HG03460 (cell line): Measurements from ENCODE around the gene ZMYND19.
"Not testable (repeated sequence)": the region's sequence is repeated elsewhere in the genome, so short reads cannot be mapped to it uniquely, and the experiment has no call there.

Experiments used
- ATAC-seq: cut with Tn5 transposase; IDR thresholded peaks from one replicate; pipeline ENCODE4 v1.9.1; 2021; ENCODE audit not compliant: unreplicated experiment

ZMYND19 gene

DNA sequence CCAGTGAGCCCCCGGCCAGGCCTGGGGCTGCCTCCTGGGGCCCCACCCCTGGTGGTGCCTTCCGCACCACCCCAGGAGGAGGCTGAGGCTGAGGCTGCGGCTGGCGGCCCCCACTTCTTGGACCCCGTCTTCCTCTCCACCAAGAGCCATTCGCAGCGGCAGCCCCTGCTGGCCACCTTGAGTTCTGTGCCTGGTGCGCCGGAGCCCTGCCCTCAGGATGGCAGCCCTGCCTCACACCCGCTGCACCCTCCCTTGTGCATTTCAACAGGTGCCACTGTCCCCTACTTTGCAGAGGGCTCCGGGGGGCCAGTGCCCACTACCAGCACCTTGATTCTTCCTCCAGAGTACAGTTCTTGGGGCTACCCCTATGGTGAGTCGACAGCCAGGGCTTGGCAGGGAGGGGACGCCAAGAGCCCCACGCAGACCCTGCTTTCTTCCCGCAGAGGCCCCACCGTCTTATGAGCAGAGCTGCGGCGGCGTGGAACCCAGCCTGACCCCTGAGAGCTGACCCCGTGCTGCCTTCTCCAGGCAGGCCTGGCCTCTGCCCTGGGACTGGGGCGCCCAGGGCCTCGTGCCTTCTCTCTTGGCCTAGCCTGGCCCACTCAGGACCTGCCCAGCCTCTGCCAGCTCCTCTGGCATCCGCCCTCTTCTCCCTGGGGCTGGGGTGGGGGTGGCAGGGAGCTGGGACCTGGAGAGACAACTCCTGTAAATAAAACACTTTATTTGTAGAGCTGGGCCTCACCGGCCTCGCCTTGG lies 24.5 kb upstream of the ZMYND19 start:
- ATAC-seq: no peak

DNA sequence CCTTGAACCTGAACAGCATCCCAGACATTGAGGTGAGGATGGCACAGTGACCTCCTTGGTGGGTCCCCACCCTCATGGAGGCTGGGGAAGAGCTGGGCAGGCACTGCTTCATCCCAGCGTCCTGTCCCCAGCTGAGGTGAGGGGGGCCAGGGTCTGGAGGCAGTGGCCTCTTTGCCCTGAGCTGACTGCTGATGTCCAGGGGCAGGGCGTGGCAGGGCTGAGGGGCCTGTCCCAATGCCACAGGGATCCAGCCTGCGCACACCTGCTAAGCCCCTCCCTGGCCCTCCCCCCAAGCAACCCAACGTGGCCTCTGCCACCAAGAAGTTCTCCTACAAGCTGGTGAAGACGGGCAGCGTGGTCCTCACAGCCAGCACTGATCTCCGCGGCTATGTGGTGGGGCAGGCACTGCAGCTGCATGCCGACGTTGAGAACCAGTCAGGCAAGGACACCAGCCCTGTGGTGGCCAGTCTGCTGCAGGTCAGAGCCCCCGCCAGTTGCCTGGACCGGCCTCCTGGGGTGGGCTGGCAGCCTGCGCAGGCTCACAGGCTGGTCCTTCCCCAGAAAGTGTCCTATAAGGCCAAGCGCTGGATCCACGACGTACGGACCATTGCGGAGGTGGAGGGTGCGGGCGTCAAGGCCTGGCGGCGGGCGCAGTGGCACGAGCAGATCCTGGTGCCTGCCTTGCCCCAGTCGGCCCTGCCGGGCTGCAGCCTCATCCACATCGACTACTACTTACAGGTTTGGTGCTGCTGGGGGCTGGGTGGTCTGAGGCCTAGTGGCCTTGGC lies 23.6 kb upstream of the ZMYND19 start:
- no peak for ATAC-seq

DNA sequence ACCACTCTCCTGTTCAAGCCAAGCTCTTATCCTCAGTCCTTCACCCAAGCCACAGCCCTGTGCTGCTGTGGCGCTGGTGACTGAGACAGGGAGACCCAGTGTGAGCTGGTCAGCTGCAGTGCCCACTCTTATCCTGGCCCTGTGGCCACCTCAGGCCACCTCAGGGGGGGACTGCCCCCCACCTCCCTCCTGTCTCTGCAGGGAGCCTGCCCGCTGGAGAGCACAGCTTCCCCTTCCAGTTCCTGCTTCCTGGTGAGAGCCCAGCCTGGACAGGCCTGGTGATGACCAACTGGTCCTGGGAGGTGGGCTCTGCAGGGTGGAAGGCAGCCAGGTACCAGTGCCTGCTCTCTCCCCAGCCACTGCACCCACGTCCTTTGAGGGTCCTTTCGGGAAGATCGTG lies 22.9 kb upstream of the ZMYND19 start:
- ATAC-seq: no peak

DNA sequence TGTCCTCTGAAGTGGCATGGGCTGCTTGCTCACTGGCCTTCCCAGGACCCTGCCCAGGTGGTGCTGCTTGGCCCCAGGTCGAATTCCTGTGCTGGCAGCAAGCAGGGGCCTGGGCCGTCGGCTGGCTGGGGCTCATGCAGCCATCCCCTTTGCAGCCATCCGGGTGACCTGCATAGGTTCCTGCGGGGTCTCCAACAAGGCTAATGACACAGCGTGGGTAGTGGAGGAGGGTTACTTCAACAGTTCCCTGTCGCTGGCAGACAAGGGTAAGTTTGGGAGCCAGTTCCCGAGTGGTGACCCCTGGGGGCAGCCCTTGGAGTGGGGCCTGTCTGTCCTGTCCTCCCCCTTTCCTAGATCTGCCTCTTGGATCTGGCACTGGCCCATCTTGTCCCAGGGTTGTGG lies 22.4 kb upstream of the ZMYND19 start:
- ATAC-seq: no peak

DNA sequence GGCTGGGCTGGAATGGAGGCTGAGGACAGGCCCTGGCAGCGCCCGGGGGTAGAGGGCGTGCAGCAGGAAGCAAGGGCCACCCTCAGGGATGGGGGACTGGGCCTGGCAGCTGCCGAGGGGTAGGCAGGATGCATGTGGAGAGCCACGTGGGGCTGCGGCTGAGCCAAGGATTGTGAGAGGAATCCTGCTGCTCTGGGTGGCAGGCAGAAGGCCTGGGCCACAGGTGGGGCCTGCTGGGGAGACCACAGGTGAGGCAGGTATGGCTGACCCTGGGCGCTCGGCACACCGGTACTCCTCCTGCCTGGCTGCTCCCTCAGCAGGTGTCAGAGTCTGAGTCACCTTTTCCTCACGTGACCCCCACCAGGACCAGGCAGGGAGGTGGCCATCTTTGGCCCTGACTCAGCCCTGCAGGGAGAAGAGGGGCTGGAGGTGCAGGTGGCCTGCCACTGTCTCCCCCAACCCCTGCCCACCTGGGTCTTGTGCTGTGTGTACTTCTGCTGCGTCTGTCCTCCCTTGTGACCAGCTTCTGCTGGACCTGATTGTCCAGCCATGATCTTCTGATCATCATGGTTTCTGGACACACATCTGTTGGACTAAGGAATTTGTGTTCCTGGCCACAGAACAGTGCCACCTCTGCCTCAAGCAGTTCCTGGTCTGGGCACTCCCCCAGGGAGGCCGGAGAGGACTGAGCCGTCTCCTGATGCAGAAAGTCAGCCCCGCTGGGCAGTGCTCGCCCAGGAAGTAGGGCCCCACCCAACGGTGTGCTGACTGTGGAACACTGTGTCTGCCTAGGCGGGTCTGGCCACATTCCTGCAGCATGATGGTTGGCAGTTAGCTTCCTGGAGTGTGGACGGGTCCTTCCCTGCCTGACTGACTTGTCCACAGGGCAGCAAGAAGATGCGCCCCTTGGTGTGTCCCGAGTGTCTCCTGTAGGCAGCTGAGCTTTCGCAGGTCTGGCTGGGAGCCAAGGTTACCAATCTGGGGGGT lies 21.6 kb upstream of the ZMYND19 start:
- ATAC-seq: no peak

DNA sequence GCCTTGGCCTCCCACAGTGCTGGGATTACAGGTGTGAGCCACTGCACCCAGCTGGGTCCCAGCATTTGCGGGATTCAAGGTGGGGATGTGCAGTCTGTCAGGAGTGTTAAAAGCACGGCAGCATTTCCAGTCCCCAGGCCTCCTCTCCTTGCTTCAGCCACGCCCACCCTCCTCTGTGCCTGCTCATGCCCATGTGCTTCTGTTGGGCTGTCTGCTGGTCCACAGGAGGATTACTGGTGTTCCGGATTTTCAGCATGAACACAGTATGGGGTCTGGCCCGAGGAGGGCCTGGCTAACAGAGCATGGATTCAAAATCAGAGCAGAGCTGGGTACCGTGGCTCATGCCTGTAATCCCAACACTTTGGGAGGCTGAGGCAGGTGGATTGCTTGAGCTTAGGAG lies 20.6 kb upstream of the ZMYND19 start:
- no peak for ATAC-seq

DNA sequence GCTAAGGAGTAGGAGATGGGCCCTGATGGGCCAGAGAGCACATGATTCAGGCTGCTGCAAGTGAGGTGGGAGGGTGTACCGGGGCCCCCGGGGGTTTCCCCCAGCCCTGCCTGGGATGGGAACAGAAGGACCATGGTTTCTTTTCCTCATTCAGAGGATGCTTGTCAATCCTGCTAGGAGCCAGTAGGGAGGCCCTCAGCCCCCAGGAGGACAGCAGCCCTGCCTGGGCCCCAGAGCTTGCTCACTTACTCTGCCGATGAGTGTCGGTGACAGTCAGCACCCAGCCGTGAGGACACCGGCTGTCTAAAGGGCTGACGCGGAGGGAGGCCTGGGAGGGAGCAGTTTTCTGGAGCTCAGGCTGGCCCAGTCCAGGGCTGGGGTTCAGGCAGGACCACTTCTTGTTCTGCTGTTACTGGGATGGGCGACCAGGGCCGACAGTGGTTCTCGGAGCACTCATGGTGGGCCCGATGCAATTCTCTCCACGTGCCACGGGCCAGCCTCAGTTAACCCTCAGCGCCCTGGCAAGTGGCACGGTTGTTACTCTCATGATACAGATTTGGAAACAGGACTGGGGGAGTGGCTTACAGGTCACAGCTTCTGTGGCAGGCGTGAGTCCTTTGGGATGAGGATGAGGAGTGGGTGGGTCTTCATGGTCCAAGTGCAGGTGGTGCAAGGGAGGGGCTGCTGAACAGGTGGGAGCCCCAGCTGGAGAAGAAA lies 17.0 kb upstream of the ZMYND19 start:
- no peak for ATAC-seq

DNA sequence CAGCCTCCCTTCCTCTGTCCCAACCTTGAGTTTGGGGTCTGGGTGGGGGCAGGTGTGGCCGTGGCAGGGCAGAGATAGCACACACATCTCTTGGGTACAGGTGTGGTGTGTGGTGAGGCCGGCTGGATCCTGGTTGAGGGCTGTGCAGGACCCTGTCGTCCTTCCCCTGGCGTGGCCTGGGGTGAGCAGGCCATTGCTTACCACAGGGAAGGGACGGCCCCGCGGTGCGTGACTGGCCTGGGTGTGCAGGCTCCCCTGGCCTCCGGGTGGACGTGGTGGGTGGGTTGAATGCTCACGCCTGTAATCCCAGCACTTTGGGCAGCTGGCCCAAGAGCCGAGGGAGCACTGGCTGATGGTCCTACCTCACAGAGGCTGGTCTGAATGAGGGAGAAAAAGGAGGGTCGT lies 16.4 kb upstream of the ZMYND19 start:
- no peak for ATAC-seq

DNA sequence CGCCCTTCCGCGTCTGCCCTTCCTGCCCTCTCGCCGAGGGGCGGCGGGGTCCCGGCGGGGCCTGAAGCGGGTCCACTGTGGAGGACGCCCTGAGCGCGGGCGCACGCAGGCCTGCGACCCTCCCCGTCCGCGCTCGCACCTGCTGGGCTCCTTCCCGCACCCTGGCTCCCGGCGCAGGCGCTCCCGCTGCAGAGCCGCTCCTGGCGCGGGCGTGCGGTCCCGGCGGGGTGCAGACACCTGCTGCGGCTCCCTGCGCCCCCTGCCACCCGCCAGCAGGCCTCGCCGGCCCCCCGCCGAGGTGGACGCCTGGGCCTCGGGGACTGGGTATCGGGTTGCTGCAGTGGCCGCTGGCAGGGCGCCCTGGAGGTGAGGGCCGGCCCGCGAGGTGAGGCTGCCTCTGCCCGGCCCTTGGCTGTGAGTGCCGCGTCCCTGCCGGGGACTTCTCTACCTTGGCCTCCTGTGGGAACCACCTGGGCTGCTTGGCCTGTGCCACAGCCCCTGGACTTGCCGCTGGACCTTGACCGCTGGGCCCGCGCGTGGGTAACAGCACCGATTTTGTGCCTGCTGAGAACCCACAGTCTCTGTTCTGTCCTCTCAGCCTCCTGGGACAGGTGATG lies 15.8 kb upstream of the ZMYND19 start:
- peak; percentile 10 for ATAC-seq

DNA sequence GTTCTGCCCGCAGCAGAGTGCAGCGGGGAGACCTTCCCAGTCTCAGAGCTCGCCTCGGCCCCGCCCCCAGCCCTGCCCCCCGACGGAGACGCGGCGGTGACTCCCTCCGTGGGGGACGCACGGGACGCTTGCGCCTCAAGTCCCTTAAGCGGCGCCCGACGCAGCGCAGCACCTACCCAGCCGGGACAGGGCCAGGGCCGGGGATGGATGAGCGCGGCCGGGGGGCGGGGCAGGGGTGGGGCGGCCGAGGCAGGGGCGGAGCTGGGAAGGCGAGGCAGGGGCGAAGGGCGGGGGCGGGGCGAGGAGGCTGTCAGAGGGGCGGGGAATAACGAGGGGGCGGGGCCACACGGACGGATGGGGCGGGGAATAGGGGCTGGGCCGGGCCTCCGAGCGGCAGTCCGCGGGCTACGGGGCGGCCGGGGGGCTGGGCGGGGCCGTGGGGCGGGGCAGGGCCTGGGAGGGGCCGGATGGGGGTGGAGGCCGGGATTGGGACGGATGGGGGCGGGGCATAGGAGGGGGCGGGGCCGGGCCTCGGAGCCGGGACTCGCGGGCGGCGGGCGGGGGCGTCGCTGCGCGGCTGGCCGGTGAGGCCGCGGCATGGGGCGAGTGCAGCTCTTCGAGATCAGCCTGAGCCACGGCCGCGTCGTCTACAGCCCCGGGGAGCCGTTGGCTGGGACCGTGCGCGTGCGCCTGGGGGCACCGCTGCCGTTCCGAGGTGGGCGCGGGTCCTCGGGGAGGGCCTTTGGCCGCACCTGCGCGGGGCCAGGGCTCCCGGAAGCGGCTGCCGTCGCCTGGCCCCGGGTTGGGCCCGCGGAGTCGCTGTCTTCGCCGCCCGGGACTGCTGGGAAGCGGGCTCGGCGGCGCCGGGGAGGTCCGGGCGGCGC lies 15.1 kb upstream of the ZMYND19 start, which contains the start of gene ARRDC1:
TSS of gene ARRDC1 (plus strand) at position 566 of the 884 bp plus-strand sequence. CDS start at position 598, 32 bp downstream.
- peak; percentile 74 for ATAC-seq

DNA sequence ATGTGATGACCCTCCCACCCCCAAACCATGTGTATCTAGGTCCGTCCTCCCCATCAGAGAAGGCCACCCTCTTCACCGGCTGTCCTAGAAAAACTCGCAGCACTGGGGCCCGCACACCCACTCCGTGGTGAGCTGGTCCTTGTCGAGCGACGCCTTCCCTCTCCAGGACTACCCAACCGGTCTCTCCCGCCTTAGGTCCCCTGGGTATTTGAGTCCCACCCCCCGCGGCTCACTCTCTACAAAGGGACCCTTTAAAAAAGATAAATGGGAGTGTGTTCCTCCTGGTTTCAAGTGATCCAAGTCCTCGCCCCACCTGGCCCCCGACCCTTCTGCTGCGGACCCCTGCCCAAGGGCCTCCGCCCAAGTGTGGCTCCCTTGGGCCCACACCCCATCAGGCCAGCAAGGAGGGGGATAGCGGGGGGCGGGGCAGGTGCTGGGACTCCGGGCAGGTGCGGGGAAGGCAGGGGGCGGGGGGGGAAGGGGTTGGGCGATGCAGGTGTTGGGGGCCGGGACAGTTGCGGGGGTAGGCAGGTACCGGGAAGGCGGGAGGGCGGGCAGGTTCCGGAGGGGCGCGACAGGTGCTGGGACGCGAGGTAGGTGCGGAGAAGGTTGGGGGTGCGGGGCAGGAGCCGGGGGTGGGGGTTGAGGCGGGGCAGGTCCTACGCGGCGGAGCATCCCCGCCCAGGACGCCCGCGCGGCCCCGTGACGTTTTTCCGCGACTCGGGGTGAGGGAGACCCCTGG lies 14.2 kb upstream of the ZMYND19 start:
- no peak for ATAC-seq

DNA sequence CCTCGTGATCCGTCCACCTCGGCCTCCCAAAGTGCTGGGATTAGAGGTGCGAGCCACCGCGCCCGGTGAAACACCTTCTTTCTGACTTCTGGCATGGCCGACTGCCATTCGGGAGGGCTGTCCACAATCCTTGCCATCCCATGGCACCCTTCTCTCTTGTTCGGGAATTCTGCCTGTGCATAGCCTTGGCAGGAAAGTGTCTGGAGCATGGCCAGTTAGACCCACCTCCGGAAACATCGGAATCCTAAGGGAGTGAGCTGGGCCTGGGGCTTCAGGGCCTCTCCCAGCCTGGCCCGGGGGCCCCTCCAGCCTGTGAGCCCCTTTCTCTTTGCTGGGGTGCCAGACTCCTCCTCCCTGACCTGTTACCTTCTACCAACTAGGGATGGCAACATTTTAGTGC lies 13.6 kb upstream of the ZMYND19 start:
- ATAC-seq: no peak

DNA sequence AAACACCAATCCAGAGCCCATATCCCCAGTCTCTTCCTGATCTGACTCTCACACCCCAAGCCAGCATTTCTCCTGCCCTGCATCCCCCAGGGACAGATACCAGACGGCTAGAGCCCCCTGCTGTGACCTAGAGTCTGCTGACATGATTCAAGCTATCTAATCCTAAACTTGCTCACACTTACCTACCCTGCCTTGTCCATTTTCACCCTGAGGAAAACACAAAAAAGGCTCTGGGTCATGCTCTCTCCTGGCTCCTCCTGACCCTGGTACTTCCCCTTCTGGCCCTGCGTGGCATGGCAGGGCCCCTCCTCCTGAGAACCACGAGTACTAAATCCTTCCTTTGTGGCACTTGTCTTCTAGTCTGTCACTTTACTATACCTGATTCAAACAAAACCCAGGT lies 12.3 kb upstream of the ZMYND19 start:
- no peak for ATAC-seq

DNA sequence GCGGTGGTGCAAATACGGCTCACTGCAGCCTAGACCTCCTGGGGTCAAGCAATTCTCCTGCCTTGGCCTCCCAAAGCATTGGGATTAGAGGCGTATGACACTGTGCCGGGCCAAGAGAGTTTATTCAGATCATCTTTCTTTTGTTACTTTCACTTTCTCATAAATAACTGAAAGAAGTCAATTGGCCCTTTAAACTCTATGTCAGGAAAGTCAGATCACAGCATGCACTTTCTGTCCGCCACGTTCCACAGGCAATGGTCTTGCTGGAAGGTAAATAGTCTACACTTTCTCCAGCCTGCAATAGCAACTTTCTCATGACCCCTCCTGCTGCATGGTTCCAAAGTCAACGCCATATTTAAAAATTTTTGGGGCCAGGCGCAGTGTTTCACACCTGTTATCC lies 8.6 kb upstream of the ZMYND19 start:
- no peak for ATAC-seq

DNA sequence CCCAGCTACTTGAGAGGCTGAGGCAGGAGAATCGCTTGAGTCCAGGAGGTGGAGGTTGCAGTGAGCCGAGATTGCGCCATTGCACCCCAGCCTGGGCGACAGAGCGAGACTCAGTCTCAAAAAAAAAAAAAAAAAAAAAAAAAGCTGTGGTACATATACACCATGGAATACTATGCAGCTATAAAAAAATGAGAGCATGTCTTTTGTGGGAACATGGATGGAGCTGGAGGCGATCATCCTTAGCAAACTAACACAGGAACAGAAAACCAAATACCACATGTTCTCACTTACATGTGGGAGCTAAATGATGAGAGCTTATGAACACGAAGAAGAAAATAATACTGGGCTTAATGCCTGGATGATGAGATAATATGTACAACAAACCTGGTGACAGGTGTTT lies 6.3 kb upstream of the ZMYND19 start:
- not testable (repeated sequence) for ATAC-seq

DNA sequence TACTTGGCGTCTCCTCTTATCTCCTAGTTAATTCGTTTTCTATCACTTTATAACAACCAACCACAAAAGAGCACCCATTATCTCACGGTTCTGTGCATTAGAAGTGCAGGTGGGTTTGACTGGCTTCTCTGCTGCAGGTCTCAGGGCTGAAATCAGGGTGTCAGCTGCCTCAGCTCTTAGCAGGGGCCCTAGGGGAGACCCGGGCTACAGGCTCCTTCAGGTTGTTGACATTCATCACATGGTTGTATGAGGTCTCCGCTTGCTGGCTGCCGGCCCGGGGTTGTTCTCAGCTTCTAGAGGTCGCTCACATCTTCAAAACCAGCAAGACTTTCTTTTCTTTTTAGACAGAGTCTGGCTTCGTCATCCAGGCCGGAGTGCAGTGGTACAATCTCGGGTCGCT lies 2.9 kb upstream of the ZMYND19 start:
- no peak for ATAC-seq

DNA sequence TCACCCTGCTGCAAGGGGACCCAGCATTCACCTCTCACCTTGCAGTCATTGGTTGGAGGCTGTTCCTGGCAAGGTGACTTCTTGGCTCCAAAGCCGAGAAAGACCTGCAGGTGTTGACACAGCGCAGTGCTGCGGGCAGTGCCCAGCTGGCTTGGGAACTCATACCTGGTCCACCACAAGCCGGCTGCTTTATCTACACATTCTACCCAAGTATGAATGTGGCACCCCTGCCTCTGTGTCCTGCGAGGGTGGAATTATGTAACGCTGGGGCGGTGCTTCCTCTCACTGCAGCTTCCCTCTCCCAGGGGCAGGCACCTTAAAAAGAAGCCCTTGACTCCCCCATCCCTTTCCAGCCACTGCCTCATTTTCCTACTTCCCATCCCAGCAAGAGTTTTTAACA lies 2.5 kb upstream of the ZMYND19 start:
- ATAC-seq: no peak

DNA sequence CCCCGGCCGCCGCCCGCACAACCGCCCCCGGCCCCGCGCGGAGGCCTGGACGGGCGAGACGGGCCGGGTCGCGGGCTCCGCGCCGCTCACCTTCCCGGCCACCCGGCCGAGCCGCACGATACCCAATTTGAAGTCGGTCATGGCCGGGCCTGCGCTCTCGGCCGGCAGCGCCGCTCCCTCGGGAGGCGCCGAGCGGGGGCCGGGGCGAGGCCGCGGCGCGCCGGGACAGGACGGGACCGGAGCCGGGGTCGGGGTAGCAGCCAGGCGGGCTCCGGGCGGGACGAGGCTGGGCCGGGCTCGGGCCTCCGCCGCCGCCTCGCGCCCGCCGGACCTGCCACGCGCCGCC lies 216 bp downstream of the ZMYND19 start:
- peak; percentile 19 for ATAC-seq
